GM18505 (cell line): ENCODE data around the gene ZBTB47.

ENCODE experiments used
- ATAC-seq: cut with Tn5 transposase; IDR thresholded peaks from one replicate; pipeline ENCODE4 v1.9.1; 2021; ENCODE audit not compliant: unreplicated experiment
- POLR2A ChIP-seq: IDR thresholded peaks from 4 replicates; pipeline ENCODE4 v1.6.1; 2011; ENCODE audit warnings: borderline replicate concordance; ENCODE audit not compliant: insufficient read depth, insufficient read length; ENCODE audit errors: extremely low read depth

The ZBTB47 gene

DNA sequence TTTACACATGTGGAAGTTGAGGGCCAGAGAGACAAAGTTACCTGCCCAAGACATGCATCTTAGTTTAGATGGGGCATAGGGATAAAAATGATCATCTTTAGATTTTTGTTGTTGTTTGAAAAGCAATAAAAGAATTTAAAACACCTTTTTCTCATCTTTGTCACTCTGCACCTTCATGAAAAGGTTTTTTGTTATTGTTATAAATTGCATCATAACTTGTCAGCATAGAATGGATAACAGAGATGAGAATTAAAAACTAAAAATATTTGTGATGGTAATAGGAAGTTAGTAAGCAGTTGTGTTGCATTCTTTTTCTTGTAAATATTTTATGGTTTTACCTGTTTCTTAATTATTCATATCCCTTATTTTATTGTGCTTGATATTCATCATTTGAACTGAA is 13.4 kb upstream of the ZBTB47 start:
- TF ChIP-seq POLR2A = no peak
- ATAC-seq = no peak

DNA sequence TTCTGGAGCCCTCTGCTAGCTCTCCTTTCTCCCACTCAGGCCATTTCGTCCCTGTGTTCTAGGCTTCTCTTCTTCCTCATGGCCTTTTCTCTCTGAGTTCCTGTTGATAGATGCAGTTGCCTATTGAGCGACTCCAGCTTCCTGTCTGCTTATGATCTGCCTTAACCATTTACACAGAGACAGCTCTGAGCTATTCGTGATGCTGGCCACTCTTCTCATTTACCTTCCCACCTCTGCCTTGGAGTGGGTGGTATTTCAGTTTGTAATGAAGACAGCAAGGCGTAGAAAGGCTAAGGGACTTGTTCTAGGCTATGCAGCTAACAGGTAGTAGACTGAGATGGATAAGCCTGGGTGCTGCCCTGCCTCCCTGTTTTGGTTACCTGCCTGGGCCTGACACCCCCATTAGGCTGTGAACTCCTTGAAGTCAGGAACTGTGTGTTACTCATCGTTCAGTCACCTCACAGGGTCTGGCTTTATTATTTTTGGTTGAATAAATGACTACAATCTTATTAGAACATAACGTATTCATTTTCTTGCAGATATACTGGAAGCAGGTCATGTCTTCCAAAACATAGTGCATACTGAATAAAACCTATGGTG is 12.6 kb upstream of the ZBTB47 start:
- no peak for ATAC-seq

DNA sequence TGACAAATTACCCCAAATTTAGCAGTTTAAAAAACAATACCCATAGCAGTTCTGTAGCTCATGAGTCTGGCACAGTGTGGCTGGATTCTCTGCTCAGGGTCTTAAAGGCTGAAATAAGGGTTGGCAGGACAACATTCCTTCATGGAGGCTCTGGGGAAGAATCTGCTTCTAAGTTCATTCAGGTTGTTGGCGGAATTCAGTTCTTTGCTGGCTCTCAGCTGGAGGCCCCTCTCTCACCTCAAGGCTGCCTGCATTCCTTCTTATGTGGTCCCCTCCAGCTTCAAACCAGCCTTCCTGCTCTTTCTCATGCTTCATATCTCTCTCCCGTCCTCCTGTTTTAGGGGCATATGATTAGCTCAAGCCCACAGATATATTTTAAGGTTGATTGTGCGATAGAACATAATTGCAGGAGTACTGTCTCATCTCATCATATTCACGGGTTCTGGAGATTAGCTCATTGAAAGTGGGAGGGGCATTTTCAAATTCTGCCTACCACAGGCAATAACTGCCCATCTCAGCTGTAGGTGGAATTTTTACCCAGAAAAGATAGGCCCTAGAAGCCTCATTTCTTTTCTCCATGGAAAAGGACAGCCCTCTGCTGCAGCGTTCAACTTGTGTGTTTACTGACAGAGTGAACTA is 5.6 kb upstream of the ZBTB47 start:
- no peak for TF ChIP-seq POLR2A
- ATAC-seq = no peak

More for the DNA sequence above, 12.6 kb upstream of the ZBTB47 start:
- TF ChIP-seq POLR2A = no peak

DNA sequence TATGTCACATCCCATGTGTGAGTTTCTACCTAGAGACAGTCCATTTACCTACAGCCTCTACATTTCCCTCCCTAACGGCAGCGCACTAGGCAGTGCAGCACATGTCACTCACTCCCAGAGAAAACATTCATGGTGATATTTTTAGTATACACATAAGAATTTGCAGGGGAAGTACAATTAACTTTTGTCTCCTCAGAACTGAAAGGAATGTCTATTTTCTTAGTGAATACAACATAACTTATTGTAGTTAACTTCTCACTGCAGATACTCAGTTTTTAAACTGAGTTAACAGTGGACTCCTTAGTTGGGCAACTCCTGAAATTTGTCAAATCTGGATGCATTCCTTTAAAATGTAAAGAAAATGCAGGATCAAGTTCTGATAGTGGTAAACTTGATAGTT is 4.5 kb upstream of the ZBTB47 start:
- no peak for ATAC-seq
- no peak for TF ChIP-seq POLR2A

DNA sequence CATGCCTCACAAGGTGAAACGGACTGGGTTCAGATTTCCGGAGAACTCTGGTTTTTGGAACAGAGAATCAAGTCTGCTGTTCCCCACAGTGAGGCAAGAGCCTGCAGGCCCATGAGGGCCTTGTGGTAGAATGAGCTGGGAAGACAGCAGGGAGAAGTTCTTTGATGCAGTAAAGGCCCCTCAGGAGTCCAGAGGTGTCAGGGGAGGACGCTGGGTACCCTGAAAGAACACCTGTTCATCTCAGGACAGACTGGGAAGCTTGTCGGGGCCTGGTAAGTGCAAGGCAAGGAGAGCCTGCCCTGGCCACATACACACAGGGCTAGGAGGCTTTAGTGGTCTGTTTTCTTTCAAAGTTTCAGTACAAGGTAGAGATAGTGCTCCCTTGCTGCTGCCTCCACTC is 3.7 kb upstream of the ZBTB47 start:
- ATAC-seq = no peak
- no peak for TF ChIP-seq POLR2A

DNA sequence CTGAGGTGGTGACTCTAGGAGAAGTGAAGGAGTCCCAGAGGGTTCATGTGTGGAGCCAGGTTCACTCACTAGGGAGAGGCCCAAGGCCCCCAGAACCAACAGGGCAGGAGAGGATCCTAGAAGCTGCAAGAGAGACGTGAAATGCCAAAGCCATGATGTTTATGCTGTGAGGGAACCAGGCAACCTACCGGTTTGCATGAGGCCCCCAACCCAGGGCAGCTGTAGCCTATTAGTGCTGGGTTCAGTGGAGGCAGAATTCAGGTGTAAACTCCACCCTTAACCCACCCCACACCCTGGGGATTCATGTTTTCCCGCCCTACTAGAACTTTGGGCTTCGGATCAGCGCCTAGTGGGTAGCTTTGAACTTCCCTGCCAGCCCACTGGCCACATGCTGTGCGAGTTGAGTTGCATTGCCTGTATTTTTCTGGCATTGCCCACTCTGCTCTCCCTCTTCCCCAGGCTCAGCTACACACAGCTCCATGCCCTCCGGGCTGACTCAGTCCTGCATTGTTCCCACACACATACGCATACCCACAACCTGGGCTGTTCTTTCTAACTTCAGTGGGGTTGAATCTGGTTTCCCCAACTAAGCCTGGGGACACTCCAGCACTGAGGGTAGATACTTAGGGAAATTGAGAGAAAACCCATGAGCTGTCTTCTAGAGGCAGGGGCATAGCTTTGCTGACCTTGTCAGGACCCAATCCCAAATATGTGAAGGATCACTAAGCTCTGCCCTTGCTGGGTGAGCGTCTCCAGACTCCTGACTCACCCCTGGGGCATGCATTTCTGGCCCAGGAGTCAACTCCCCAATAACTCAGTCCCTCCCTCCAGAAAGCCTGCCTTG is 2.0 kb upstream of the ZBTB47 start:
- no peak for ATAC-seq
- TF ChIP-seq POLR2A = no peak

DNA sequence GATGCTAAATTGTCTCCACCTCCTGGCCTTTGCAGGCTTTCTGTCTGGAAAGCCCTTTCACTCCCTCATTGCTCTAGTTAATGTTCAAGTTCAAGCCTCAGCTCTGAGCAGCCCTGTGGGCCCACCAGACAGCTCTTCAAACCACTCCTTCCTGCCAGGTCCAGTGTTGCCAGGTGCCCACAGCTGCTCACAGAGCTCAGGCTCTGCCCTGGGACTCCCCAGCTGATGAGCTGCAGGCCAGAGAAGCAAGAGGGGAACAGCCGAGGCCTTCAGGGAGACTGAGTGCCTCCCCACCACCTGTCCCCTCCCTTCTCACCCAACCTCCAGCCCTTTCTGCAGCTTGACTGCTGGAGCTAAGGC is 1.3 kb upstream of the ZBTB47 start:
- no peak for ATAC-seq
- no peak for TF ChIP-seq POLR2A

DNA sequence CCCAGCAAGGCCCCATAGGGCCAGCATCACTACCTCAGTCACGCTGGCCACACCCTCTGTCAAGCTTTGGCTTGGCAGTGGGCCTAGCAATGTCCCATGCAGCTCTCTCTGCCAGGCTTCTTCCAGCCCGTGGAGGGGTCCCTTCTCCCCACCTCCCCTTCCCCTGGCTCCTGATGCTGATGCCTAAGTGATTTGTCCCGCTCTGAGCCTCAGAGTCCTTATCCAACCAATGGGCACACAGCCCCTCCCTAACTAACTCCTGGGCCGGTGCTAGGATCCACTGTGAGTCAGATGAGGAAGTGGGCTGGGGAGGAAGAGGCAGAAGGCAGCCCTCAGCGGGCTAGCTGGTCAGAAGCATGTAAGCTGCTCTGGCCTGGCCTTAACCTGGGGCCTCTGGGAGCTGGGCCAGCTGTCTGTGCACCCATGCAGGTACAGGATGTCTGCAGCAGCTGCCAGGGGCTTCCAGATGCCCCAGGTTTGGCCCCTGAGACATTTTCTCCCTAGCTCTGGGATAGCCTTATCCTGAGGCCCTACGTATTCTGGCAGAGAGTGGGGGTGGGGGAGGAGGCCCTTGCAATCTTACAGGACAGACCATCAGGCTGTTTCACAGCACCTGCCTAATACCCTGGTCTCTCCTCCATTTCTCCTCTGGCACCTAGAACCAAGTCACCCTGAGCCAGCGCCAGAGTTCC is 740 bp upstream of the ZBTB47 start:
- TF ChIP-seq POLR2A = peak; percentile 14
- ATAC-seq = peak; percentile 67

DNA sequence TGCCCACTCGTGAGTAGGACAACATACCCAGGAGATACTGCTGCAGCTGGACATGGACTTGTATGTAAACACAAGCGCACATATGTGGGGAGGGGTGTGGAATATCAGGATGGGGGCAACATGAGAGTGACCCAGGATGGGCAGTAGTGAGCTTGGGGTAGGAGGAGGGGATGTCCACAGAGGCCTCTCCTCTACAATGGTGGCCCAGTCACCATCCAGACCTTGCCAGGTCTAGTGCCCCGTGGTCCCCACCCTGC is 266 bp upstream of the ZBTB47 start:
- no peak for TF ChIP-seq POLR2A
- ATAC-seq = no peak

DNA sequence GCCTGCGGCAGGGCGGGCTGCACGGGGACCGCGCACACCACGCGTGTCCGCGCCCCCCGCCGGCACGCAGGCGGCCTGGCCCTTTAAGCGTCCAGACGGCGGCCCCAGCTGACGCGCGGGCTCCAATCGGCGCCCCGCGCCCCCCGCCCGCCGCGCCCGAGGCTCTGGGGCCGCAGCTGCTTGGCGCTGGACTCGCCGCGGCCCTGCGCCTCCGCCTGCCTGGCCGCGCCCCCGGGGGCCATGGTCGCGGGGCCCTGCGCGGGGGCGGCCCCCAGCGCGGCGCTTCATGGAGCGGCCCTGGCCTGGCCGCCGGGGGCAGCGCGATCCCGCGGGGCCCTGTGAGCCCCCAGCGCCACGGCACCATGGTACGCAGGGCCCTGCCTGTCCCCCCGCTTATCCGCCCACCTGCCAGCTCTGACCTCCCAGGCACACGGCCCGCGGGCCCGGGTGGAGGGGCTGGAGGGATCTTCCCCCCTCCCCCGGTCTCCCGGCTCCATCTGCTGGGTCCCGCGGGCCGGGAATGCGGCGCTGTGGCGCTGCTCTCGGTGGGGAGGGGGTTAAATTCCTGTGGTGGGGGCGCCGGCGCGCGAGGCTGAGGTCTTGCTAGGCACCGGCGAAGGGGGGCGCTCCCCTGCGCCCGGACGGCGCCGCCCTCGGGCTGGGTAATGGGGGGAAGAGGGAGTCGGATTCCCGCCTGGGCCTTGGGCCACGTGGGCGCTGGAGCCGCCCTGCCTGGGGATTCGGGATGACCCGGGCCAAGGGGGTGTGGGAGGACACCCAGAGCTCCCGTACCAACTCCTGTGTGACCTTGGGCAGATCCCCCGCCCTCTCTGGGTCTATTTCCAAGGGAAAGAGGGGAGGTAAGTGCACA is 1.1 kb downstream of the ZBTB47 start:
- no peak for TF ChIP-seq POLR2A
- ATAC-seq = no peak

DNA sequence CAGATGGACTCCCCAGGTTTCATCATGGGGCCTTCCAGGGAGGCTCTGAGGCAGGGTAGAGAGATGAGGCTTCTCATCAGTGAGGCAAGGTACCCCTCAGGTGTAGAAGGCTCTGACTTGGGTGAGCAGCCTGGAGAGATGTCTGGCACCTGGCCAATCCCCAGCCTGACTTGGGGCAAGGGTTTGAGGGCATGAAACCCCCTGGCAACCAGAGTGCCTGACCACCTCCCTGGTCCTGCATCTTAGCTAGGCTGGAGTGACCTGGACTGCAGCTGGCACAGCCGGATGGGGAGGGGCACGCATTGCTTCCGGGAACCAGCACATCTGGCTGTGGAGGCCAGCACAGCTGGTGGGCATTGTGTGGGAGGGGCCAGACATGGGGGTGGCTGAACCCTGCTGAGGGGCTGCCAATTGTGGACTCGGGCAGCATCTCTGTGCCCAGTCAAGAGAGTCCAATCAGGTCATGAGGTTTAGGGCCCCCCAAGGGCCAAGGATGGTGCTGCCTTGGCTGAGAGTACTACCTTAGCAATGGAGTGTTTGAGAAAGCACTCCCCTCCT is 1.9 kb downstream of the ZBTB47 start:
- no peak for ATAC-seq
- TF ChIP-seq POLR2A = no peak

DNA sequence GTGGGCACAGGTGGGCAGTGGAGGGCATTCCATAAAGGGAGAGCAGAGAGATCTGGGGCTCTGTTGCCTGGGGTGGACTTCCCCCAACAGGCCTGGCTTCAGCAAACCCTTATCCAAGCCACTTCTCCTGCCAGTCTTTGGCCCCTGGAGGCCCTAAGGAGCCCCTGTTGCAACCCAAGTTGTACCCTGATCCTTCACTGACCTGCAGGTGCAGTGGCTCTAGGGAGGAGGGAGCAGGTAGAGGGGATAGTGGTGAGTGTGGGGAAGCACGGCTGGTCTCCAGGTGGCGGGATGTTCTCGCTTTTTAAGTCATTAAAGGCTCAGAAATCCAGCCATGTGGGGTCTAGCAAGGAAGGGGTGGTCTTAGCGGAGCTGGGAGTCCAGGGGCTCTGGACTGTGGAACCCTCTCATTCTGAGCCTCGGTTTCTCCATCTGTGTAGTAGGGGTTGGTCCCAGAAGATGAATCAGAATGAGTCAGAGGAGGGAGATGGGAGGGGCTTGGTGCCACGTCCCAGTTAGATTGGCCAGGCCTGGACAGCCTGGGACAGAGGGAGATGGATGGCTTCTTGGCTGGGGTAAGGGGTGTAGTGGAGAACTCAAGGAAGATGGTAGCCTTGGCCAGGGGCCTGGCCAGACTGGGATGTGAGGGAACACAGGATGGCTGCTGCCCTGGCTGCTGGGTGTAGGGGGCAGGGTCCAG is 2.6 kb downstream of the ZBTB47 start:
- no peak for TF ChIP-seq POLR2A

More for the DNA sequence above, 2.6 kb downstream of the ZBTB47 start:
- ATAC-seq = no peak
